Left lung (tissue), 10 donors: Measurements from ENCODE around the gene KIF22. TPM values are rescaled to one million over a fixed set of nuclear protein-coding genes. Genes with fewer than 3 reads are reported as not detected.
"Not testable (repeated sequence)": the region's sequence is repeated elsewhere in the genome, so short reads cannot be mapped to it uniquely, and the experiment has no call there.

Experiments used
- ATAC-seq: fragments of 200-7000 bp; cut with Tn5 transposase; one replicate; pipeline ENCODE4 v1.9.1; 2020; ENCODE audit warnings: moderate library complexity
- DNase-seq, 4 donors: peaks; one replicate each; pipeline ENCODE4 v3.0.0-alpha.2; 2013 to 2020
- H3K27ac ChIP-seq, 2 donors: fragments of 200-600 bp; sonication (generic) in 1 of 2; one replicate each; pipeline versions ENCODE4 v1.5.0 to v1.8.0; 2020 to 2021
- H3K27me3 ChIP-seq, 2 donors: fragments of 200-600 bp; sonication (generic) in 1 of 2; one replicate each; pipeline versions ENCODE4 v1.5.0 to v1.8.0; 2020 to 2021
- H3K36me3 ChIP-seq, 2 donors: fragments of 200-600 bp; sonication (generic) in 1 of 2; one replicate each; pipeline versions ENCODE4 v1.5.0 to v1.8.0; 2020 to 2021
- H3K4me1 ChIP-seq, 2 donors: fragments of 200-600 bp; one replicate each; pipeline ENCODE4 v1.8.0; 2021
- H3K4me3 ChIP-seq, 2 donors: fragments of 200-600 bp; sonication (generic) in 1 of 2; one replicate each; pipeline versions ENCODE4 v1.5.0 to v1.8.0; 2020 to 2021; ENCODE audit warnings: mild to moderate bottlenecking in 1 of 2
- H3K9me3 ChIP-seq, 2 donors: fragments of 200-600 bp; sonication (generic) in 1 of 2; one replicate each; pipeline versions ENCODE4 v1.5.0 to v1.8.0; 2020 to 2021
- intact Hi-C, 2 donors: fragments of 100-400 bp; cut with DNase I; formaldehyde crosslinking; loops; one replicate each; pipeline versions ENCODE4 v1.11.2 to v1.14.2; 2022
- polyA plus RNA-seq, 6 donors: library from polyadenylated mRNA; unstranded; fragments of 120-200 nt; gene quantifications; one replicate each; pipeline ENCODE4 v1.2.1, GENCODE V29; 2013; ENCODE audit not compliant: insufficient read length in 6 of 6
- total RNA-seq, 2 donors: library from RNA; stranded (reverse); fragmentation: NEBNext Ultra II Directional; extraction: Animal tissue kit (Norgen Biotek cat#: 25700); gene quantifications; one replicate each; pipeline ENCODE4 v1.2.1, GENCODE V29; 2021
- TF ChIP-seq, protein P1 (sequence below), 2 donors: fragments of 200-600 bp; sonication (generic) in 1 of 2; IDR thresholded peaks; one replicate each; pipeline versions ENCODE4 v1.5.0 to v1.8.0; 2021; ENCODE audit warnings: antibody characterized with exemption in 2 of 2
- donor health status: DM: no; HTN: yes; CAD: no.
- donor health status: DM: no; HTN: no; CAD: no.

The KIF22 gene
- total and polyA plus RNA-seq, 8 donors, result 24.8 to 92.2 (median 57.2) TPM

DNA sequence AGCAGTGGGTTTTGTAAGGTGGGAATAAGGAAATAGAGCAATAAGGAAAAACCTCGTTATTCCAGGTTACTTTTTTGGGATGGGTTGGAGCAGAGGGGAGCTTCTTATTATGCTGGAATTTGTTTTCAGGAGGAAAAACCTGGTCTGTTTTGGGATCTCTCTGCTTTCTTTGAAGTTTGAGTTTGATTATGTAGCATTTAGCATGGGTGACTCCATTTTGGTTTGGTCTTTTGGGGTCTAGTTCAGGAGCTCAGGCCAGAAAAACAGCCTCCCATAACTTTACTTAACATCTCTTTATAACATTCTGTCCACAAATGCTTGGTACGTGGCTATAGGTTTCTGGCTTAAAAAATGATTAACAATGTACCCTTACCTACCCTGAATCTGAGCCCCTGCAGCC lies 21.0 kb upstream of the KIF22 start:
- no peak for ATAC-seq
- TF ChIP-seq, protein P1, sequence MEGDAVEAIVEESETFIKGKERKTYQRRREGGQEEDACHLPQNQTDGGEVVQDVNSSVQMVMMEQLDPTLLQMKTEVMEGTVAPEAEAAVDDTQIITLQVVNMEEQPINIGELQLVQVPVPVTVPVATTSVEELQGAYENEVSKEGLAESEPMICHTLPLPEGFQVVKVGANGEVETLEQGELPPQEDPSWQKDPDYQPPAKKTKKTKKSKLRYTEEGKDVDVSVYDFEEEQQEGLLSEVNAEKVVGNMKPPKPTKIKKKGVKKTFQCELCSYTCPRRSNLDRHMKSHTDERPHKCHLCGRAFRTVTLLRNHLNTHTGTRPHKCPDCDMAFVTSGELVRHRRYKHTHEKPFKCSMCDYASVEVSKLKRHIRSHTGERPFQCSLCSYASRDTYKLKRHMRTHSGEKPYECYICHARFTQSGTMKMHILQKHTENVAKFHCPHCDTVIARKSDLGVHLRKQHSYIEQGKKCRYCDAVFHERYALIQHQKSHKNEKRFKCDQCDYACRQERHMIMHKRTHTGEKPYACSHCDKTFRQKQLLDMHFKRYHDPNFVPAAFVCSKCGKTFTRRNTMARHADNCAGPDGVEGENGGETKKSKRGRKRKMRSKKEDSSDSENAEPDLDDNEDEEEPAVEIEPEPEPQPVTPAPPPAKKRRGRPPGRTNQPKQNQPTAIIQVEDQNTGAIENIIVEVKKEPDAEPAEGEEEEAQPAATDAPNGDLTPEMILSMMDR (IDR thresholded peaks at IDR 0.05), result no peak
- Histone ChIP-seq H3K4me3 (no peak overlapping the region), H3K36me3 (no peaks in the 10 kb centered on the region), H3K27me3 (no peaks in the 10 kb centered on the region), H3K27ac (no peak overlapping the region), H3K9me3 (no peaks in the 10 kb centered on the region), H3K4me1 (peaks cover 3 to 16% of the 10 kb centered on the region in 2 donors)
- intact Hi-C loops, result no loop called here
- no peak for DNase-seq

DNA sequence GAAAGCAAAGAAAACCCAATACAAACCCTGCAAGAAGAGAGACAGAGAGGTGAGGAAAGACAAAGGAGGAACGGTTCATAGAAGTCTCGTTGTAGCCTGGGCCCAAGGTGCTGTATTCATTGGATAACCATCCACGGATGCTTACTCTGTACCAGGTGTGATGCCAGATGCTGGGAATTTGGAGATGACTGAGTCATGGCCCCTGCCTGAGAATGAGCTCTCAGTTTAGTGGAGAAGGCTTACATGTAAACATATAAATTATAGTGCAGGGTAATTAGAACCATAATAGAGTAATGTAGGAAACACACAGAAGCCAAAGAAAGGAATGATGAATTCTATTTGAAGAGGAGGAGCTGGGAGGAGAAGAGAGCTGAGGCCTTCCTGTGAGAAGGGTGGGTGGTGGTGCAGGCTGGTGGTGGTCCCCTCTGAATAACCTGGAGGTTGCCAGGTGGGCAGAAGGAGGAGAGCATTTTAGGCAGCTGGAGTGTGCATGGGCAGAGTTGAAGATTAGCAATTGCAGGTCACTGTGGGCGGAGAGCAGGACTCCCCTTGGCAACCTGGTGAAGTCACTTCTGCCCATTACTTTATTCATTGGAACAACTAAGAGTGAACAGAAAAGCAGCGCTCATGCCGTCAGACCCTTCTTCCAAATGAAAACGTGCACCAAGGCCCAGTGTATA lies 20.2 kb upstream of the KIF22 start:
- intact Hi-C loops, result no loop called here
- Histone ChIP-seq H3K27ac (no peak overlapping the region), H3K36me3 (no peaks in the 10 kb centered on the region), H3K9me3 (no peaks in the 10 kb centered on the region), H3K27me3 (no peaks in the 10 kb centered on the region), H3K4me1 (peaks cover 2 to 16% of the 10 kb centered on the region in 2 donors), H3K4me3 (no peak overlapping the region)
- TF ChIP-seq, protein P1 (IDR thresholded peaks at IDR 0.05), result no peak
- DNase-seq (no peak), ATAC-seq (no peak)

DNA sequence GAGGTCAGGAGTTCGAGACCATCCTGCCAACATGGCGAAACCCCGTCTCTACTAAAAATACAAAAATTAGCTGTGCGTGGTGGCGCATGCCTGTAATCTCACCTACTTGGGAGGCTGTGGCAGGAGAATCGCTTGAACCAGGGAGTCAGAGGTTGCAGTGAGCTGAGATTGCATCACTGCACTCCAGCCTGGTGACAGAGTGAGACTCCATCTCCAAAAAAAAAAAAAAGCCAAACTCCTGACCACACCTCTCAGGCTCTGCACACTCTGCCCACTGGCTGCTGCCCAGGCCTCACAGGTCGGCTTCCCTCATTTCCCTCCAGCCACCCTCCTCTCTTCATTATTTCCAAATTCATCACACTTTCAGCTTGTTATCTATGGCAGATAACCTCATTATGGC lies 18.2 kb upstream of the KIF22 start:
- H3K27ac ChIP-seq, H3K9me3 ChIP-seq, H3K27me3 ChIP-seq, intact Hi-C loops, DNase-seq, H3K36me3 ChIP-seq, H3K4me3 ChIP-seq: not testable (repeated sequence)
- peaks cover 0 to 16% of the 10 kb centered on the region in 2 donors for H3K4me1 ChIP-seq
- ATAC-seq, result peak; percentile 50

DNA sequence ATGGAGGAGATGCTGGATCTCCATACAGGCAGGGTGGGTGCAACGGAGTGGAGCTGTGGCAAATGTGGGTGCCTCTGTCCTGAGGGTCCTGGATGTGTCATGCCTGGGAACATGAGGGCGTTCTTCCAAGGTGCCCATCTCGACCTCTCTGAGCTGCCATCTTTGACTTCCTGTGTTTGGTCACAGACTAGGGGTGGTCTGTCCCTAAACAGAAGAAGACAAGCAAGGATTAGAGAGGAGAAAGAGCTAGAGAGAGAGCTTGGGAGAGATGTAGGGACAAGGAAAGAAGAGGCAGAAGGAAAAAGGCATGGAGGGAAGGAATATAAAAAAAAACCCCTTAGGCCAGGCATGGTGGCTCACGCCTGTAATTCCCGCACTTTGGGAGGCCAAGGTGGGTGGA lies 15.8 kb upstream of the KIF22 start:
- Histone ChIP-seq H3K4me1 (peaks cover 0 to 16% of the 10 kb centered on the region in 2 donors), H3K27ac (no peak overlapping the region), H3K36me3 (no peaks in the 10 kb centered on the region), H3K4me3 (no peak overlapping the region), H3K9me3 (no peaks in the 10 kb centered on the region), H3K27me3 (no peaks in the 10 kb centered on the region)
- DNase-seq (no peak), ATAC-seq (no peak)
- TF ChIP-seq, protein P1 (IDR thresholded peaks at IDR 0.05), result no peak
- intact Hi-C loops, result no loop called here

DNA sequence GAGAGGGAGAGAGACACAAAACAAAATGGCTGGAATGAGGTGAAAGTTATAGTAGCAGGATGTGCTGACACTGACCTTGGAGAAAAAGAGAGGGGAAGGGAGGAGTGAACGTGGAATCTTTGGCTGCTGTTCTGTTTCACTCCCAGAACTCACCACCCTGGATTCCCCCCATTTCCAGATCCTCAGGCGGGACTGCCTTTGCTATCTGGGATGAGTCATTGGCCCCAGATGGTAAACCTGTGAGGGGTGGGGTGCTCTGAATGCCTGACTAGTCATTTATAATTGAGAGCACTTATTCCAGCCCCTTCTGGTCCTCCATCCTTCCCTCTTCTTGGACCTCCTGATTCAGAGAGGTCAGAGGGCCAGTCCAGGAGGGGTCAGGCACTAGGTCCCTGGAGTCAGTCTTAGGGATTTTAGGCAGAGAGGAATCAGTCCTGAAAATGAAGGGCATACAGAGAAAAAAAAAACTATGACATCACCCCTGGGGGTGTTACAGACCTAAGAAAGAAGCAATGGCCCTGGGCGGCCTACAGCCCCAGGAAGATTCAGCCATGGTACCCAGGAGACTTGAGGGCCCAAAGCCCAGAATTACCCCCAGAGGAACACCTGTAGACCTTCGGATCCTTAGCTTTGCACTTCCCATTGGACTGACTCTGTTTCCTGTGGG lies 14.7 kb upstream of the KIF22 start:
- intact Hi-C loops, result no loop called here
- ATAC-seq, result peak; percentile 41
- H3K4me3 ChIP-seq, result no peak overlapping the region
- DNase-seq, result no peak
- H3K9me3 ChIP-seq, result no peaks in the 10 kb centered on the region
- H3K27ac ChIP-seq, result no peak overlapping the region
- H3K27me3 ChIP-seq, result no peaks in the 10 kb centered on the region
- peaks cover 0 to 13% of the 10 kb centered on the region in 2 donors for H3K4me1 ChIP-seq
- H3K36me3 ChIP-seq, result no peaks in the 10 kb centered on the region
- TF ChIP-seq, protein P1 (IDR thresholded peaks at IDR 0.05), result no peak
